GM19455 (cell line): ENCODE measurements around the gene OR56B4.
"Not testable (repeated sequence)": the region's sequence is repeated elsewhere in the genome, so short reads cannot be mapped to it uniquely, and the experiment has no call there.

ENCODE experiments used
- ATAC-seq: cut with Tn5 transposase; IDR thresholded peaks from one replicate; pipeline ENCODE4 v1.9.1; 2021; ENCODE audit not compliant: unreplicated experiment

OR56B4 gene

DNA sequence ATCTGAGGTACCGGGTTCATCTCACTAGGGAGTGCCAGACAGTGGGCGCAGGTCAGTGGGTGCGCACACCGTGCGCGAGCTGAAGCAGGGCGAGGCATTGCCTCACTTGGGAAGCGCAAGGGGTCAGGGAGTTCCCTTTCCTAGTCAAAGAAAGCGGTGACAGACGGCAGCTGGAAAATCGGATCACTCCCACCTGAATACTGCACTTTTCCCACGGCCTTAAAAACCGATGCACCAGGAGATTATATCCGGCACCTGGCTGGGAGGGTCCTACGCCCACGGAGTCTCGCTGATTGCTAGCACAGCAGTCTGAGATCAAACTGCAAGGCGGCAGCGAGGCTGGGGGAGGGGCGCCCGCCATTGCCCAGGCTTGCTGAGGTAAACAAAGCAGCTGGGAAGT, 36.3 kb downstream of the OR56B4 start:
- not testable (repeated sequence) for ATAC-seq

DNA sequence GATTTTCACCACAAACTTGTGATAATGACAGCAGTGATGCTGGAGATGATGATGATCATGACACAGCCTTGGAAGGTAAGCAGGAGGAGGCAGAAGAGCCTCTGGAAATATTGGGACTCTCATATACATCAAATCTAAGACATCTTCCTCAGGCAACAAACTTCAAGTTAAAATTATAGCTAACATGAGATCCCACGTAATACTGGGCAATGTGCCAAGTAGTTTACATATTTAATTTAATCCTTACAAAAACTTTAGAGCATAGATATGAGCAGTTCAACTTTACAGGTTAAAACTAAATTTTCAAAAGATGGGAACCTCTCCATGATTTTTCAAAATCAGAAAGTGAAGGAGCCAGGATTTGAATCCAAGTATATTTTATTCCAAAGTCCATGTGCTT, 43.6 kb downstream of the OR56B4 start:
- no peak for ATAC-seq

DNA sequence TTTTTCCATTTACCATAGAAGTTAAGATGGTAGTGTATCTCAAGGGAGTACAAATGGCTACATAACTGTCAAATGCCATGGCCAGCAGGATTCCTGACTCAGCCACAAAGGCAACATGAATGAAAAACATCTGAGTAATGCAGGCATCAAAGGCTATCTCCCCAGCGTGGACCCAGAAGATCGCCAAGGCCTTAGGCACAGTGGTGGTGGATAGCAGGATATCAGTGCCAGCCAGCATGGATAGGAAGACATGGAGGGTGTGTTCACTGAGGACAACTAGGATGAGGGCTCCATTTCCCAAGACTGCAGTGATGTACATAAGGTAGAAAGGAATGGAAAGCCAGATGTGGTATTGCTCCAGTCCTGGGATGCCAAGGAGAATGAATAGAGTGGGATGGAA, 44.6 kb downstream of the OR56B4 start:
- ATAC-seq: no peak

DNA sequence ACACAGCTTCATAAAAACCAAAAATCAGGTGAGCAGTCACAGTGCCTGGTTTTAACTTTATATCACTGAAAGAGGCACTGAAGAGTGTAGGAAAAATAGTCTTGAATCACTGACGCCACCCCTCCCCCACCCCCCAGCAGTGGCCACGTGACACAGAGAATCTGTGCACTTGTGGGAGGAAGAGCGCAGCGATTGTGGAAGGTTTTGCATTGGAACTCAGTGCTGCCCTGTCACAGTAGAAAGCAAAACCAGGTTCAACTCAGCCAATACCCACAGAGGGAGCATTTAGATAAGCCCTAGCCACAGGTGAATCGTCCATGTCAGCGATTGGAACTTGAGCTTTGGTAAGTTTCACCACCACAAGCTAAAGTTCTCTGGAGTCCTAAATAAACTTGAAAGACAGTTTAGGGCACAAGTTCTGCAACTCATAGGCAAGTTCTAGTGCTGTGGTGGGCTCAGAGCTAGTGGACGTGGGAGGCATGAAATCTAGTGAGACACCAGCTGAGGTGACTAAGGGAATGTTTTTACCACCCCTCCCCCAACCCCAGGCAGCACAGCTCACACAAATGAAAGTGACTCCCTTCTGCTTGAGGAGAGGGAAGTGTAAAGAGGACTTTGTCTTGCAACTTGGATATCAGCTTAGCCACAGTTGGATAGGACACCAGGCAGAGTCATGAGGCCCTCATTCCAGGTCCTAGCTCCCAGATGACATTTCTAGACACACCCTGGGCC, 49.3 kb downstream of the OR56B4 start:
- ATAC-seq: no peak
